ENCODE results near the gene KLF17. TPM values are rescaled to one million over a fixed set of nuclear protein-coding genes. Genes with fewer than 3 reads are reported as not detected.

Gene KLF17
- polyA plus RNA-seq, 2 of the 4 experiments (the other 2 are of a cell fraction), result 0.16 to 0.40 TPM

GRCh38 chr1:44170281-44170823 is 51.7 kb downstream of the KLF17 start:
- ATAC-seq, result no peak
- Histone ChIP-seq H3K9me3 (no peaks in the 10 kb centered on the region), H3K4me2 (no peak overlapping the region), H3K4me3 (no peak overlapping the region), H3K4me1 (no peaks in the 10 kb centered on the region), H3K27ac (no peak overlapping the region)
- DNase-seq (ENCODE audit: low read depth in 1 of 2, low spot score in 1 of 2), result no peak
- TF ChIP-seq TP53 (CRISPR knock-in tag; IDR thresholded peaks at IDR 0.05), result no peak
- TF ChIP-seq EP300 (IDR thresholded peaks at IDR 0.05), result no peak
- TF ChIP-seq CBX8 (IDR thresholded peaks at IDR 0.05), result no peak
- no peak for TF ChIP-seq PBX3 (IDR thresholded peaks at IDR 0.05)
- TF ChIP-seq GATA3 (IDR thresholded peaks at IDR 0.05; ENCODE audit: borderline replicate concordance), result no peak
- no peak for TF ChIP-seq ZFP36 (IDR thresholded peaks at IDR 0.05; ENCODE audit: borderline replicate concordance, partially characterized antibody)
- no peak for TF ChIP-seq KDM1A (IDR thresholded peaks at IDR 0.05; ENCODE audit: low read depth)
- no peak for TF ChIP-seq CTCF (IDR thresholded peaks at IDR 0.05)
- TF ChIP-seq EHMT2 (IDR thresholded peaks at IDR 0.05; ENCODE audit: low read depth), result no peak
- no peak for TF ChIP-seq REST (IDR thresholded peaks at IDR 0.05)
- TF ChIP-seq MAFK (IDR thresholded peaks at IDR 0.05; ENCODE audit: partially characterized antibody), result no peak
- TF ChIP-seq MAZ (IDR thresholded peaks at IDR 0.05; ENCODE audit: borderline replicate concordance, low read depth, low read length), result no peak
- no peak for TF ChIP-seq FOXS1 (CRISPR knock-in tag; IDR thresholded peaks at IDR 0.05)
- no peak for TF ChIP-seq POLR2A (IDR thresholded peaks at IDR 0.05; ENCODE audit: low read length)
- no peak for TF ChIP-seq HES2 (IDR thresholded peaks at IDR 0.05)
- no peak for TF ChIP-seq E2F6 (IDR thresholded peaks at IDR 0.05; ENCODE audit: borderline replicate concordance, low read depth)
- no peak for TF ChIP-seq CEBPB (IDR thresholded peaks at IDR 0.05)
- TF ChIP-seq HOXA7 (CRISPR knock-in tag; IDR thresholded peaks at IDR 0.05), result no peak
- WGBS (ENCODE audit: missing lambda C conversion rate), result 89% methylated on average over 3 of the region's 3 CpGs
- ChIA-PET CTCF (interaction anchor here (1.2 kb wide), 1 partner anchor 102 kb away, joined by 3 read pairs; no protein-coding TSS in a partner anchor), POLR2A (no interaction called here)
- FAIRE-seq, result no peak

- ChIA-PET CTCF (no interaction called here), POLR2A (no interaction called here)
- DNase-seq (ENCODE audit: low read depth in 1 of 2, low spot score in 1 of 2) (no peak), FAIRE-seq (no peak), ATAC-seq (no peak)
- no peak overlapping the region for H3K4me2 ChIP-seq
- TF ChIP-seq ELK1 (IDR thresholded peaks at IDR 0.05; ENCODE audit: low read depth, low read length), result no peak
- TF ChIP-seq ZNF302 (CRISPR knock-in tag; IDR thresholded peaks at IDR 0.05), result no peak
- no peak for TF ChIP-seq MYC (IDR thresholded peaks at IDR 0.05; ENCODE audit: borderline replicate concordance, low read length)
- no peak for TF ChIP-seq FOSB (CRISPR knock-in tag; IDR thresholded peaks at IDR 0.05)
- TF ChIP-seq BCL3 (IDR thresholded peaks at IDR 0.05), result no peak
- no peak for TF ChIP-seq CBX8 (IDR thresholded peaks at IDR 0.05)
- no peak overlapping the region for H3K27ac ChIP-seq
- 10% methylated on average over 1 of the region's 1 CpG for WGBS (ENCODE audit: missing lambda C conversion rate)
- H3K9me3 ChIP-seq, result 0 out of 3 replicates have a peak, but pooled peaks cover 2% of the 10 kb centered on the region
- no peak overlapping the region for H3K4me3 ChIP-seq
- H3K4me1 ChIP-seq, result no peaks in the 10 kb centered on the region
Observed at GRCh38 chr1:44174630-44175029, 56.0 kb downstream of the KLF17 start.

All from A549 (cell line).